B cell (primary cell): Measurements from ENCODE around the gene KPNB1. TPM values are rescaled to one million over a fixed set of nuclear protein-coding genes. Genes with fewer than 3 reads are reported as not detected.

Experiments used
- ATAC-seq: fragments of 200-7000 bp; cut with Tn5 transposase; one replicate; pipeline ENCODE4 v1.10.0; 2021; ENCODE audit warnings: low read depth, mild to moderate bottlenecking, moderate number of reproducible peaks, moderate library complexity
- CTCF ChIA-PET: fragments of 350-600 bp; sonication (Branson Sonifier 250); formaldehyde crosslinking; loops from one replicate; lab custom pipeline; 2021; ENCODE audit warnings: antibody characterized with exemption, inconsistent platforms; lab: Charles Lee
- POLR2A ChIA-PET: fragments of 350-600 bp; sonication (Branson Sonifier 250); formaldehyde crosslinking; loops from one replicate; lab custom pipeline; 2021; ENCODE audit warnings: antibody characterized with exemption; lab: Charles Lee
- DNase-seq: peaks from one replicate; pipeline ENCODE4 v3.0.0; 2013
- H2AFZ ChIP-seq: 2 replicates; pipeline ENCODE4 v1.6.1; 2012; ENCODE audit warnings: mild to moderate bottlenecking, low read depth, low read length; ENCODE audit not compliant: insufficient read depth, poor library complexity, severe bottlenecking
- H3K27ac ChIP-seq, 2 donors: 1 replicate in 1 of 2; 2 replicates in 1 of 2; pipeline ENCODE4 v1.5.1; 2012 to 2013; ENCODE audit warnings: low read length in 2 of 2, mild to moderate bottlenecking in 2 of 2, moderate library complexity in 1 of 2
- H3K27me3 ChIP-seq, 4 experiments: fragments of 200-600 bp in 1 of 4; sonication (generic) in 1 of 4; replicated peaks in 1 of 4; 1 replicate in 2 of 4; 2 replicates in 2 of 4; pipeline versions ENCODE4 v1.6.1 to v1.7.0; 2013 to 2016; ENCODE audit warnings: low read length in 3 of 4, mild to moderate bottlenecking in 2 of 4, mixed read lengths in 1 of 4, moderate library complexity in 1 of 4; ENCODE audit not compliant: insufficient read depth in 4 of 4, control insufficient read depth in 3 of 4; ENCODE audit errors: control extremely low read depth in 1 of 4
- H3K36me3 ChIP-seq, 2 experiments: replicated peaks in 1 of 2; 1 replicate in 1 of 2; 2 replicates in 1 of 2; pipeline versions ENCODE4 v1.6.1 to v1.7.1; 2013; ENCODE audit warnings: low read length in 1 of 2; ENCODE audit not compliant: insufficient read depth in 2 of 2, control insufficient read depth in 1 of 2; ENCODE audit errors: control extremely low read depth in 1 of 2, extremely low read depth in 1 of 2
- H3K4me1 ChIP-seq, 2 donors: fragments of 200-600 bp in 1 of 2; sonication (generic) in 1 of 2; 1 replicate in 1 of 2; 2 replicates in 1 of 2; pipeline versions ENCODE4 v1.5.1 to v1.6.1; 2013 to 2017; ENCODE audit warnings: low read length in 2 of 2; ENCODE audit not compliant: control insufficient read depth in 2 of 2, insufficient read depth in 2 of 2
- H3K4me2 ChIP-seq: replicated peaks from 2 replicates; pipeline ENCODE3; 2012; ENCODE audit warnings: mild to moderate bottlenecking, low read depth, low read length; ENCODE audit not compliant: poor library complexity, severe bottlenecking
- H3K4me3 ChIP-seq, 5 experiments: fragments of 200-600 bp in 1 of 5; sonication (generic) in 1 of 5; 1 replicate in 3 of 5; 2 replicates in 2 of 5; pipeline versions ENCODE4 v1.5.1 to v1.7.0; 2011 to 2016; ENCODE audit warnings: low read length in 4 of 5, mild to moderate bottlenecking in 4 of 5, low read depth in 2 of 5, control low read depth in 1 of 5, moderate library complexity in 1 of 5; ENCODE audit not compliant: insufficient read depth in 1 of 5; ENCODE audit errors: control extremely low read depth in 1 of 5, extremely low read depth in 1 of 5
- H3K79me2 ChIP-seq: fragments of 200-600 bp; sonication (generic); one replicate; pipeline ENCODE4 v1.6.0; 2016; ENCODE audit warnings: low read length; ENCODE audit not compliant: control insufficient read depth, insufficient read depth
- H3K9ac ChIP-seq: fragments of 200-600 bp; sonication (generic); 2 replicates; pipeline ENCODE4 v1.6.1; 2017; ENCODE audit warnings: mild to moderate bottlenecking, low read length, moderate library complexity
- H3K9me3 ChIP-seq, 3 donors: one replicate each; pipeline versions ENCODE4 v1.6.1 to v1.7.1; 2013; ENCODE audit warnings: low read length in 2 of 3; ENCODE audit not compliant: control insufficient read depth in 2 of 3, insufficient read depth in 1 of 3; ENCODE audit errors: control extremely low read depth in 1 of 3
- H4K20me1 ChIP-seq: 2 replicates; pipeline ENCODE4 v1.6.0; 2012; ENCODE audit warnings: mild to moderate bottlenecking, low read length; ENCODE audit not compliant: insufficient read depth, control insufficient read depth, poor library complexity, severe bottlenecking
- H3K27ac Mint-ChIP-seq: one replicate; pipeline ENCODE4 v1.8.0; 2021; ENCODE audit warnings: mixed read lengths
- H3K27me3 Mint-ChIP-seq: one replicate; pipeline ENCODE4 v1.8.0; 2021; ENCODE audit warnings: mixed read lengths
- H3K4me1 Mint-ChIP-seq: one replicate; pipeline ENCODE4 v1.8.0; 2021; ENCODE audit warnings: mixed read lengths
- H3K4me3 Mint-ChIP-seq: one replicate; pipeline ENCODE4 v1.8.0; 2021; ENCODE audit warnings: mixed read lengths
- H3K9me3 Mint-ChIP-seq: one replicate; pipeline ENCODE4 v1.8.0; 2022; ENCODE audit warnings: mixed read lengths; ENCODE audit not compliant: insufficient read depth
- EZH2 ChIP-seq: IDR thresholded peaks from 2 replicates; pipeline ENCODE4 v1.6.1; 2012; ENCODE audit warnings: borderline replicate concordance, low read depth, mild to moderate bottlenecking, moderate library complexity, low read length; ENCODE audit not compliant: insufficient read depth, poor library complexity, severe bottlenecking
- WGBS: methylation state at CpG from one replicate; pipeline ENCODE4 v1.1.5; 2013; ENCODE audit warnings: missing lambda C conversion rate; ENCODE audit not compliant: insufficient coverage; 5-methylcytosine and 5-hydroxymethylcytosine counted together
- intact Hi-C: fragments of 100-400 bp; cut with micrococcal nuclease; formaldehyde crosslinking; loops from one replicate; pipeline ENCODE4 v1.10.0; 2022
- polyA plus RNA-seq: library from polyadenylated mRNA; depleted of rRNA; stranded (reverse); fragments of >200 nt; gene quantifications from 2 replicates; pipeline ENCODE4 v1.2.3, GENCODE V29; 2012
- total RNA-seq, 2 donors: library from RNA; stranded (reverse); fragments of 120-200 nt in 1 of 2; gene quantifications; 1 replicate in 1 of 2; 2 replicates in 1 of 2; pipeline versions ENCODE4 v1.2.3 to v1.2.4, GENCODE V29; 2013 to 2022
- TF ChIP-seq, protein P1 (sequence below): fragments of 200-600 bp; IDR thresholded peaks from one replicate; pipeline ENCODE4 v1.8.0; 2022; ENCODE audit warnings: antibody characterized with exemption, mild to moderate bottlenecking

Gene KPNB1
- total and polyA plus RNA-seq, 2 donors (not counting 1 experiment from before 2014, with no cell fraction given), result 60.6 to 278 TPM

DNA sequence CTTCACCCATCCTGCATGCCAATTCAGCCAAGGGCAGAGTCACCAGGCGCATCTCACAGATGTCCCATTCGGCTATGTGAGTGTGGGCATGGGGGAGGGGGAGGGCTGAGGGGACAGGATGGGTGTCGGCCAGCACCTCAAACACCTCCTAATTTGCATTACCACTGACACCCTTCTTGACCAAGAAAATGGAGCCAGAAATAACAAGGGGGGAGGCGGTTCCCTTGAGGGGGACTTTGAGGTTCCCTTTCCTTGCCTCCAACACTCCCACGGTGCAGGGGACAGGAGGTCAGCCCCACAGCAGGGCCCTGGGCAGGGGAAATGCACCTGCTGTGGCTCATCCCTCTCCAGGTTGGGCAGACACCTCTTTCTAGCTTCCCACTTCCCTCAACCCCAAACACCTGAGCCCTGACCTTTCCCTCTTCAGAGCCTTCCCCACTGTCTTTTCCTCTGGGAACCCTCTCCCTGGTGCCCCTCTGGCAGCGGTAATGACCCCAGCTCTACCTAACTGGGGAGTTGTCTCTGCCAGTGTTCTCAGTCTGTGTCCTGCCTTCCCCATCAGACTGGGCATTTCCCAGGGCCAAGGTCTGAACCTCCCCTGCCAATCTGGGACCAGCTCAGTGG is 65.2 kb downstream of the KPNB1 start:
- Histone ChIP-seq H3K9me3 (no peaks in the 10 kb centered on the region), H3K4me2 (peak overlapping the region; percentile 68), H3K4me1 (peaks cover 77 to 86% of the 10 kb centered on the region in 2 donors), H3K27ac (peak overlapping the region in 1 of 2 donors; percentile 34), H2AFZ (peak overlapping the region; percentile 30), H4K20me1 (no peaks in the 10 kb centered on the region), H3K4me3 (peak overlapping the region in 2 of 5 experiments; percentile 5 to 15), H3K9ac (peak overlapping the region; percentile 29), H3K27me3 (no peaks in the 10 kb centered on the region), H3K79me2 (no peaks in the 10 kb centered on the region), H3K36me3 (no peaks in the 10 kb centered on the region)
- Mint-ChIP-seq H3K27ac (peak overlapping the region; percentile 83), H3K4me3 (peak overlapping the region; percentile 70), H3K4me1 (peaks cover 83% of the 10 kb centered on the region), H3K27me3 (no peaks in the 10 kb centered on the region), H3K9me3 (no peaks in the 10 kb centered on the region)
- POLR2A ChIA-PET, result no interaction called here
- peak; percentile 50 for DNase-seq
- CTCF ChIA-PET, result interaction anchor here (0.8 to 5.1 kb wide), 5 partner anchors 8 to 18 kb away, joined by 3 to 44 read pairs (median 7); partner anchors contain the start of gene TBX21
- intact Hi-C loops, result loop anchor here (2.0 kb wide), 2 partner anchors 16 to 18 kb away; partner anchors contain the start of gene TBX21
- peak; percentile 67 for ATAC-seq
- 47% methylated on average over 2 of the region's 6 CpGs for WGBS
- TF ChIP-seq EZH2, result no peak
- TF ChIP-seq, protein P1, sequence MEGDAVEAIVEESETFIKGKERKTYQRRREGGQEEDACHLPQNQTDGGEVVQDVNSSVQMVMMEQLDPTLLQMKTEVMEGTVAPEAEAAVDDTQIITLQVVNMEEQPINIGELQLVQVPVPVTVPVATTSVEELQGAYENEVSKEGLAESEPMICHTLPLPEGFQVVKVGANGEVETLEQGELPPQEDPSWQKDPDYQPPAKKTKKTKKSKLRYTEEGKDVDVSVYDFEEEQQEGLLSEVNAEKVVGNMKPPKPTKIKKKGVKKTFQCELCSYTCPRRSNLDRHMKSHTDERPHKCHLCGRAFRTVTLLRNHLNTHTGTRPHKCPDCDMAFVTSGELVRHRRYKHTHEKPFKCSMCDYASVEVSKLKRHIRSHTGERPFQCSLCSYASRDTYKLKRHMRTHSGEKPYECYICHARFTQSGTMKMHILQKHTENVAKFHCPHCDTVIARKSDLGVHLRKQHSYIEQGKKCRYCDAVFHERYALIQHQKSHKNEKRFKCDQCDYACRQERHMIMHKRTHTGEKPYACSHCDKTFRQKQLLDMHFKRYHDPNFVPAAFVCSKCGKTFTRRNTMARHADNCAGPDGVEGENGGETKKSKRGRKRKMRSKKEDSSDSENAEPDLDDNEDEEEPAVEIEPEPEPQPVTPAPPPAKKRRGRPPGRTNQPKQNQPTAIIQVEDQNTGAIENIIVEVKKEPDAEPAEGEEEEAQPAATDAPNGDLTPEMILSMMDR, result no peak
